Ammon's horn (tissue), 1 donor: ENCODE data around the gene RALGPS1.
"Not testable (repeated sequence)": the region's sequence is repeated elsewhere in the genome, so short reads cannot be mapped to it uniquely, and the experiment has no call there.

ENCODE experiments used
- DNase-seq: peaks from one replicate; pipeline ENCODE4 v3.0.0-alpha.2; 2016; ENCODE audit warnings: low spot score

Gene RALGPS1

DNA sequence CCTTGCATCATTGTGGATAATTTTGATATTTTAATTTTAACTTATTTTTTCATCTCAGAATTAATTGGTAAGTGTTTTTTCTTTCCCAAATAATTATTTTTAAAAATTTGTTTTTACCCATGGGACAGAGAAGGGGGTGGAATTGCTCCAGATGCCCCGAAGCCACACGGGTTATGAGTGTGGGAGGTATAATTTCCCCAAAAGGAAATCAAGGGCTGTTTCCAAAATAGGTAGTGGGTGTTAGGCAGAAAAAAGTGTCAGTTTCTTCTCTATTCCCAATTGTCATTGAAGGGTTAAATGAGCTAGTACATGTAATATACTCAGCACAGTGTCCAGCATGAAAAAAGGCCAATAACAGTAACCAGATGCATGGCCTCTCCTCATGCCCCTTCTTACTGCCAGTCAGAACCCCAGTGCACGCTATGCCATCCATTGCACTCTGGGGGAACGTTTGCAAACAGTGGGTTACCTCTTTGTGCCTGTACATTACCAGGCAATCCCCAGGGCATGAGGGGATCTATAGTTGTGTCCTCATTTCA, 244.3 kb downstream of the RALGPS1 start:
- no peak for DNase-seq

DNA sequence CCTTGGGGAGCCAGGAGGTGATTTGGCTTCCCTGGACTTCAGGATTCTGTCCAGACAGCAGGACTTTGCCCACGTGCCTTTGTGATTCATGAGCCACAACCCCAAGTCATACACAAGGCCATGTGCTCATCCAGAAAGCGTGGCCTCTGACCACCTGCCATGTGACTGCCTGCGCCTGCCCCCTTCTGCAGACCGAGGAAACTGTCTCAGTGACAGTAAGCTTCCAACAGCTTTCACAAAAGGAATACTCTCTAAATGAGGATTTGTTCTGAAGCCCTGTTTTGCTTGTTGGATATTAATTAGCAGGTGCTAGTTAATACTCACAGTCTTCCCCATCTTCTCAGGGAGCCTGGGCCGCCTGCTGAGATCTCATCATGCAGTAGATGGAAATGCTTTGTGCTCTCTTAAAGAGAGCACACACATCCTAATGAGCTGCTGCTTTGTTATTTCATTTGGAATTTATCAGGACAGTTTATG, 244.8 kb downstream of the RALGPS1 start:
- peak; percentile 87 for DNase-seq

DNA sequence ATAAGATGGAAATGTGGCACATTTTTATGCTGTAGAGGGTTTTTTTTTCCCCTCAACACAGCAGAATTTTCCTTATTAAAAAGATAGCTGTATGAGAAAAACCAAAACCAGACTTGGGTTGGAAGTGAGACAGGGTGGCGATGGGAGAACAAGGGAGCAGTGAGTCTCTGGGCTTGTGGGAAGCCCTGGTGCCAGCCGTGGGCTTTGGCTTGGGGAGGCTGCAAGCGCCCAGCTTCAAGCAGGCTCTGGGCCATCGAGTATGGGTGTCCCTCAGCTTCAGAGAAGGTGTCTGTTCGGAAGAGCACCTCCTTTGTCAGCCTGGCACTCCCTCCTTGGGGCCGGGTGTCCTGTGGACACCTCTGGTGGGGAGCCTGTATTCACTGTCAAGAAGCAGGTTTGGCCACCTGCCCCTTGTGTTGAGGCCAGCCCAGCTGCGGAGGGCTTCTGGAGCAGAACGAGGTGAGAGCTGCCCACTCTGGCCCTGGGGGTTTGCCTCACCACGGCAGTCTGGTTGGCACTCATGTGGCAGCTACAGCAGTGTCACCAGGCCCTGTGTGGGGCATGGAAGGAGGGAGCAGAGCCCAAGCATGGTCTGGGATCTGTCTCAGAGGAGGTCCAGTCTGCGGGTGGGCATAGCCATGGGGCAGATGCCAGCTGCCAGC, 245.5 kb downstream of the RALGPS1 start:
- no peak for DNase-seq

DNA sequence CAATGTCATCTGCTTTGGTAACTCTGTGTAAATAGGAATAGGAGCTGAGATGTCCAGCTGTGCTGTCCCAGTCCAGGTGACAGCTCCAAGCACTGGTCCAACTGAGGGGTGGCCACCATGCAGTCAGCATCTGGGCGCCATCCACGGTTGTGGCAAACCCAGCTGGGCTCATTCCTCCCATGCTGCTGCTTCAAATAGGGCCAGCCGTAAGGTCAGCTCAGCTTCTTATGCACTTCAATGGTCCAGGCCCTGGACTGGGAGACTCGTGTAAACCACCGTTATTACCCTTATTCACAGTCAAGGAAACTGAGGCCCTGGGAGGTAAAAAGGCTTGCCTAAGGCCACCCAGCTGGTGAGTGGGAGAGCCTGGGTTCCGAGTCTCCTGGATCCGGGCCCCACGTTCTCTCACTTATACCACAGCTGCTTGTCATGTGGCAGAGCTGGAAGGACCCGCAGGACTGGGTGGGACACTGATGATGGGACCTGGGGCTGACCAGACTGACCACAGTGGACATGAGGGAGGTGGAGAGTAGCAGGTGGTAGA, 246.6 kb downstream of the RALGPS1 start:
- DNase-seq, result no peak

DNA sequence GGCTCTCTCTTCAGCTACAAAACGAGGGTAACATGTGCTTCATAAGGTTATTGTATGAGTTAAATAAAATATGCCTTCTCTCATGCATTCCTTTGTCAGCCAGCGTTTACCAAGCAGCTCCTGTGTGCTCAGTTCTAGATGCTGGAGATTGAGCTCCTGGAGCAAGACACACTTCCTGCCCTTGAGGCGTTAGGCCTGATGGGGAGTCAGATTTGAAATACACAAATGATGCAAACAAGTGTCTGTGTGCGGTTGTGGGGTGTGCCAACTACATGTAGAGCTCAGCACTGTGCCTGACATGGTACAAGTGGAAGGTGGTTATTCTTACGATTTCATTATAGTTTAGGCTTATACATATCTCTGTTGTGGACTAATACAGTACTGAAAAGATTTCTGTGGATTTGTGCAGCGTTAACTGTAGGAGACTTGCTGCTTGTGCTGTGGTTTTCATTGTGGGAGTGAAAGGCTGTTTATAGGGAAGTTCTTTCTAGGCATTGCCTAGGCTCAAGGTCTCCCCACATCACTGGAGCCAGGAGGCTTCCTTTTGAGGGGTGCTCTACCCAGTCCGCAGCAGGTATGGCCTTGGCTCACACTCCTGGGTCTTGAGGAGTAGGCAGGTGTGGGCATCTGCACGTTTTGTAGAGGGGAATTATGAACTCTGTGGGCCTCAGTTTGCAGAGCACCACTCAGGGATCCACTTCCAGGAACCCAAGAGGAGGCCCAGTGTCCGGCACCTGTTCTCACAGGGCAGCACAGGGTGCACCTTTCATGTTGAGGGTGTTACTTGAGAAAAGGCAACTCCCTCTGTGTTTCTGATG, 247.7 kb downstream of the RALGPS1 start:
- no peak for DNase-seq

DNA sequence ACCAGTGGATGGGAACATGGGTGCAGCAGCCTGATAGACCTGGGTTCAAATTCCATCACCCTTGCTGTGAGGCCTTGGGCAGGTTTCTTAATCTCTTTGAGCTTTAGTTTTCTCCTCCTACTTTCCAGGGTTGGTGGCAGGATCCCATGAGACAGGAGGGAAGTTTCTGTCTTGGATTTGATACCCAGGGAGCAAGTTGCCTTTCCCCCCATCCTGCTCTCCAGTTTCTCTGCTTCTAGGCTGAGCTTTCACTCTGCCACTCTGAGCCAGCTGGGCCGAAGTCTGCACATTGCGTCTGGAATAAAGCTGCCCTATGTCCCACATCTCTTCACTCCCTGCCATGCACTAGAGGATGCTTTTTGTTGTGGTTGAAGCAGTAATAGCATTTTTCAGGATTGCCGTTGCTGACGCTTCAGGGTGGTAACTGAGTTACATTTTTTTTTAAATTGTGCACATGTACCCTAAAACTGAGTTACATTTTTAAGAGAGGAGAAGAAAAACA, 248.3 kb downstream of the RALGPS1 start:
- DNase-seq, result peak; percentile 71

DNA sequence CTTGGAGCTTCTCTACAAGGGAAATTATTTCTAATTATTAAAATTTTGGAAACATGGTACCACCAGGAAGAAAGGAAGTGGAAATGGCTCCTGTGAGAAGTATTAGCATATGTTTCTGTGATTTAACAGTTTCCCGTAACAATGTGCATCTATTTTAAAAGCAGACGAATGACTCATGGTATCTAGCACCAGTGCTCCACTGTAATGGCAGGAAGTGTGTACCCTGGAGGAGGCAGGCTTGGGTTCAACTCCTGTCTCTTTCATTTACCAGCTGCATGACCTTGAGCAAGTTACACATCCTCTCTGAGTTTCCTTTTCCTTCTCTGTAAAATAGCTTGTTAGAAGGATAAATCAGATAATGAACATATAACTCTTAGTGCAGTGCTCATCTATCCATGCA, 248.8 kb downstream of the RALGPS1 start:
- no peak for DNase-seq

DNA sequence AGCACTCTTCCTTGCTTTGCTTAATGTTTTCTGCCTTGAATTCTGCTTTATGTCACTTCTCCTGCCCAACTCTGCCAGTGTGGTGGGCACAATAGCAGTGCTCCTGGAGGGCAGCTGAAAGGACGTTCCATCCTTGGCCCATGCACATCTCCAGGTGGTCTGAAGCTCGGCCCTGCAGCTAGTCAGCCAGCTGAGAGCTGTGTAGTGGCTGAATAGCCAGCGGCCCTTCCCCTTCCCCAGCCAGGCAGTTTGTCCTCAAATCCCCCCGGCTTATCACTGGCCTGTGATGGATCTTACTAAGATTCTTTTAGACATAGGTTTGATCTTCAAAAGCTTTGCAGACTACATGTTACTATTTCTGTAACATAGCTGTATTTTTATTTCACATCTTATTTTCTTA, 250.5 kb downstream of the RALGPS1 start:
- DNase-seq, result no peak

DNA sequence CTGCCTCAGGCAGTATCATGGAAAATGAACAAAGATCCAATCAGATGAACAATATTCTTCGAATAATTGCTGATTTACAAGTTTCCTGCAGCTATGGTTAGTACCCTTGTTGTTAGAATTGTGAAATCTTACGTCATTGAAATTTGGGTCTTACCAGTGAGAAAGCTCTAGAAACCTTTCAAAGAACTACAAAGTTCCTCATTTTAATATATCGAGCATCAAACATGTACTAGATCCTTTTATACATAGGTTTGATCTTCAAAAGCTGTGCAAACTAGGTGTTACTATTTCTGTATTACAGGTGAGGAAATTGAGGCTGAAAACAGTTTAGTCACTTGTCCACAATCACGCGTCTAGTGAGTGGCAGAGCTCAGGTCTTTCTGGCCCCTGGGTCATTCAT, 251.5 kb downstream of the RALGPS1 start:
- DNase-seq, result no peak

DNA sequence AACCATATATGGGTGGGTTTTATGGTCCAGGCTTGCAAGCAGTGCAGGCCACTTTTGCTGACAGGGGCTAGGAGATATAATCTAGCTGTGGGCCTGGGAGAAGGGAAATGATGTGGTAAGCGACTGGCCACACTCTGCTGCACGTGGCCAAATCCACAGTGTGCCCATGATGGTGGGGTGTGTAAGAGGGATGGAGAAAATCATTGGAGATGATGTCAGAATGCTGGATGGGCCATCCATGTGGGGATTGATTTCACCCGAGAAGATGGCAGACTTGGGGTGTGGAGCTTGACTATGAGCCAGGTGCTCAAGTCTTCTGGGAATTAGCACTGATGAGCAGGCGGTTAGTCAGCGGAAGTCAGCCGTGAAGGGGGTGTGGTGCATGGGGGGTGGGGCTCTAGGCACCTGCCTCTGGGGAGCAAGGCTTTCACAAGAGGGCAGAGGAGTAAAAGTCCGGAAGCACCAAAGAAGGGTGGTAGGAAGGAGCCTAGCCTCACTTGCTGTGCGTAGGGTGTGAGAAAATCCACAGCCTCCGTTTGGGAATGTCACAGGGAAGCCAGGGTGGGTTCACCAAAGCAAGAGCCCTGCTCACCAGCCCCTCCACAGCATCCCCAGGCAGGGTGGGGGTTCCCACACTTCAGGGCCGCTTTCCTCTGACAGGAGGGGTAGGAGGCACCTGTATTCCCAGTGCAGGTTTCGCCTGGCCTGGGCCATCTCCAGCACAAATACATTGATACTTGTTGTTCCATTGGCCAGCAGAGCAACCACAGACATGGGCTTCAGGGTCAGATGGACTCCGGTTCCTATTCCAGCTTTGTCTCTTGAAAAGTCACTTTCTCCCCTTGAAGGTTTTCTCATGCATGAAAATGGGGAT, 252.3 kb downstream of the RALGPS1 start:
- no peak for DNase-seq

DNA sequence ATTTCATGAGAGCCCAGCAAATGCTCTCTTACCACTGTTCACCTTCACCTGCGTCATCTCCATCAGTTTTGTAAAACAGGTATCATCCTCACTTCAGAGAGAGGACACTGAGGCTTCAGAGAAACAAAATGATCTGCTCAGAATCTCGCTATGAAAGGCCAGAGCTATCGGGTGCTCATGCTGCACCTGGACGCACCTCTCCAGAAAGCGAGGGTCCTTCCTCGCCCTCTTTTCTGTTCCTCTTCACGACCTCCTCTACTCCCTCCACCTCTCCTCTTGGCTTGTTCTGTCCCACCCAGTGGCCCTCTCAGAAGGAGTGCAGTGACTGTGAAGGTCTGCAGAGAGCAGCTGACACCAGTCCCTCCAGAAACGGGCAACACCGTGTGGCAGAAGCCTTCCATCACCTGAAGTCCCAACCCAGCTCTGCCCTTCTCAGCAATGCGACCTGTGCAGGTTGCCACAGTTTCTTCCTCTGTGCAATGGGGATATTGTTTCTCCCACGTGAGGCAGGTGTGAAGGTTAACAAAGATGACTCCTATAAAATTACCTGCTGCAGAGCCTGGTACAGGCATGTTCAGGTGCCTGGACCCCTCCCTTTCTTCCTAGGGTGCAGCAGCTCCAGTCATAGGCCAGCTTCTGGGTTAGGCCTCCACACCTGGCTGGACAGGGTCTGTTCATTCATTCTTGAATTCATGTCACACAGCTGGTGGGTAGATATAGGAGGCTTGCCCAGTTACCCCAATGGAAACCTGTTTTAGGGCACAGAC, 253.2 kb downstream of the RALGPS1 start:
- DNase-seq, result no peak

DNA sequence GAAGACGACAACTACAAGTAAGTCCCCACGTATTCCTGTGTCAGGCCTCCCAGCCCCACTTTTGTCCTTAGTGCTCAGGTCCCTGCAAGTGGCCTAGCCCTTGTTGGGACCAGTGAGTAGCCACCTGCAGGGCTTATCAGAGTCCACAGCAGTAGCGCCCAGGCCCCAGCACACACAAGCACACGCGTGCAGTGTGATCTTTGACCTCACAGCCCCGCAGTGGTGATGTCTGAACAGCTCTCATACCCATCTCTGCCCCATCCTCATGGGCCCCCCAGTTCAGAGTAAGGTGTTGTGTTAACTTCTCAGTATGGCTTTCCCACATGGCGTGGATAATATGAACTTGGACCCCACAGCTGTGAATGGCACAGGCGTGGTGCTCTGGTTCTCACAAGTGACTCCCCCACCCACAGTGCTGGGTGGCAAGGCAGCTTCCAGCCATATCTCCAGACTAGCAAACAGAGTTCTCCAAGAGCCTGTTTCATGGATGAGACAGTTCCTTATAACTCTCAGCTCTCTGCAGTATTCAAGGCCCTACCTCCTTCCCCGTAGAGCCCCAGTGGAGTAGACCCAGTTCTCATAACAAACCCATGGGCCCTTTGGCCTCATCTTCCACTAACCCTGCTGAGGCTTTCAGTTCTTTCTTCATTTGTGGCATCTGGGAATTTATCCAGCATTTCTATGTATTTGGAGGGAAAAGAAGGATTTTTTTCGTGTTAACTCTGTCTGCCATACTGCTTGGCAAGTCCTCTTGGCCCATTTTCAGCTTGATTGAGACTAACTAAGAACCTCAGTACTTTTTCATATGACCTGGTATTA, 254.4 kb downstream of the RALGPS1 start:
- DNase-seq, result no peak

DNA sequence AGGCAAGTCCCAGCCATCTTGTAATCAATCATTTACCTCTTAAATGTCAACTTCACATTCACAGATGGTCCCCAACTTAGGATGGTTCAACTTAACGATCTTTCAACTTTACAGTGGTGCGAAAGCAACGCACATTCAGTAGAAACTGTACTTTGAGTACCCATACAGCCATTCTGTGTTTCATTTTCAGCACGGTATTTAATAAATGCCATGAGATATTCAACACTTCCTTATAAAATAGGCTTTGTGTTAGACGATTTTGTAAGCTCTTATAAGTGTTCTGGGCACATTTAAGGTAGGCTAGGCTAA, 254.9 kb downstream of the RALGPS1 start:
- DNase-seq, result no peak

DNA sequence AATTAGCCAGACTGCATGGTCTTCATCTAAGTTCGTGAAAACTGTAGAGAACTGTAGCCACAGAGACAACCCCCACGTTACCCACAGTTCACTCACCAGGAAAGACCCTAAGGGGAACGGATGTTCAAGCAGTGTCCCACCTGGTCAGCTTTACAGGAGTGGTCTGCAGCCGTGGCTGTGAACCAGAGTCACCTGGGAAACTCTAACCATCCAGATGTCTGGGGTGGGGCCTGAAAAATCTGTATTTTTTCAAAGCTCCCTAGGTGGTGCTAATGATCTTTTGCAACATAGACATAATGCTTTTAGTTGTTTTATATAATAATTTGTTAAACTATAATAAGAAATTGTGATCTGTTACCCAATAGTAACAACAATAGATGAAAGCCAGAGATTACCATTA, 255.5 kb downstream of the RALGPS1 start:
- DNase-seq, result no peak

DNA sequence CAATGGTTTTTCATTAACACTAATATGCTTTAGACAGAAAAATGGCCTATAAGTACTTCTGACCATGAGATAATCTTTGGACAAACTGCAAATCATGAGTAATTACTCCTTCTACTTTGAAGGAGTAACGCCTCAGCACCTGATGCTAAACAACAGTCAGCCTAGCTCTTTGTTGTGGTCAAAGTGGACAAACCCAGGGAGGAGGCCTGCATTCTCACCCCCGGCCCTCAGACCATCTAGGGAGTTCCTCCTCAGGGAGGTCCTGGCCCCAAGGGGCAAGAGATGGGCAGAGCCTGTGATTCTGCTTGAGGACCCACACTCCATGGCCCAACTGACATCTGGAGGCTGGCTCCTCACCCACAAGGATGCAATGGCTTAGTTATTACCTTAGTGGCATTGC, 256.1 kb downstream of the RALGPS1 start:
- DNase-seq, result no peak

DNA sequence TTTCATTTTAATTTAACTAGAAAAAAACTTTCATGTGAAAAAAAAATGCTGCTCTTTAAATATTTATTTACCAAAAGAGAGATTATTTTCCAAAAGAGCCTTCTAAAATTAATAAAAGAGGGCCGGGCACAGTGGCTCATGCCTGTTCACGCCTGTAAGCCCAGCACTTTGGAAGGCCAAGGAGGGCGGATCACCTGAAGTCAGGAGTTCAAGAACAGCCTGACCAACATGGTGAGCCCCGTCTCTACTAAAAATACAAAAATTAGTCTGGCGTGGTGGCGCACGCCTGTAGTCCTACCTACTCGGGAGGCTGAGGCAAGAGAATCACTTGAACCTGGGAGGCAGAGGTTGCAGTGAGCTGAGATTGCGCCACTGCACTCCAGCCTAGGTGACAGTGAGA, 256.8 kb downstream of the RALGPS1 start:
- not testable (repeated sequence) for DNase-seq

DNA sequence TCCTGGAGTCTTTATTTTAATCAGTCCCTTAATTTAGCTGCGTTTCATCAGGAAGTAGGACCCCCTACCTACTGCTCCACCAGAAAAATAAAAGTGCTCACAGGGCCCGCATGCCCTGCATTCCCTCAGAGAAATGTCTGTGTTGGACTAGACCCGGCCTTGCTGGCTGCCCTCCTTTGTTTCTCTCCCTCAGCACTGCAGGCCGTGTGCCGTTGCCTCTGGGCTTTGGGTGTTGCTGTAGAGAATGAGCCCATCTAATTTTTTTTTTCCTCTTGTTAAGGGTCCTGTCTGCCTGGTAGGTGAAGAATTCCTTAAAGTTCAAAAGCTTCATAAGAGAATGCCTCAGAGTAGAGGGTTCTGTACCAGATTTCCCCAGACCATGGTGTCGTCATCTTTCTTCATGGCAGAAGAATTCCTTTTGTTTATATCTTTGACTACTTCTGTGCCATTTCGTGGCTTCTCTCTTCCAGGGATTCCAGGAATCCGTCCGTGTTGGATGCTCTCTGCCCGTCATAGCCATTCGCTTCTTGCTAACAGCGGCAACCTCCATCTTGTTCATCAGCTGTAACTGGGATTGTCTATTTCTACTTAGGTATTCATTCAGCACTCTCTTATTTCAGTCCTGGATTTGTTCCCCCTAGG, 257.6 kb downstream of the RALGPS1 start:
- DNase-seq, result no peak

DNA sequence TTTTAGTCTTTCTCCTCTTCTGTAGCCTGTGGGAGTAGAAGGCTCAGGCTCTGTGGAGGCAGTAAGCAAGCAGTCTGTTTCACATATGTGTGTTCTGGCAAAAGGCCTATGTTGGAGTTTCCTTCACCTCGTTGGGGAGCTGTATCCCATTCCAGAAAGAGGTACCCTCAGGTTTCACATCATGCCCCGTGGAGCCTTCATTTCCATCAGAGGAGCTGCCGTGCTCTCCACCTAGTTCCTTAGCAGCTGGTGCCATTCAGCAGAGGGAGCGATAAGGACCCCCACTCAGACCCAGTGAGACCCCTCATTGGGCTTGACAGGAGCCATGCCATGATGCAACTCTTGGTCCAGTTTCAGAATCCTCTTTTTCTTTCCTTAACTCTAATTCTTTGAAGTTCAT, 258.5 kb downstream of the RALGPS1 start:
- no peak for DNase-seq

DNA sequence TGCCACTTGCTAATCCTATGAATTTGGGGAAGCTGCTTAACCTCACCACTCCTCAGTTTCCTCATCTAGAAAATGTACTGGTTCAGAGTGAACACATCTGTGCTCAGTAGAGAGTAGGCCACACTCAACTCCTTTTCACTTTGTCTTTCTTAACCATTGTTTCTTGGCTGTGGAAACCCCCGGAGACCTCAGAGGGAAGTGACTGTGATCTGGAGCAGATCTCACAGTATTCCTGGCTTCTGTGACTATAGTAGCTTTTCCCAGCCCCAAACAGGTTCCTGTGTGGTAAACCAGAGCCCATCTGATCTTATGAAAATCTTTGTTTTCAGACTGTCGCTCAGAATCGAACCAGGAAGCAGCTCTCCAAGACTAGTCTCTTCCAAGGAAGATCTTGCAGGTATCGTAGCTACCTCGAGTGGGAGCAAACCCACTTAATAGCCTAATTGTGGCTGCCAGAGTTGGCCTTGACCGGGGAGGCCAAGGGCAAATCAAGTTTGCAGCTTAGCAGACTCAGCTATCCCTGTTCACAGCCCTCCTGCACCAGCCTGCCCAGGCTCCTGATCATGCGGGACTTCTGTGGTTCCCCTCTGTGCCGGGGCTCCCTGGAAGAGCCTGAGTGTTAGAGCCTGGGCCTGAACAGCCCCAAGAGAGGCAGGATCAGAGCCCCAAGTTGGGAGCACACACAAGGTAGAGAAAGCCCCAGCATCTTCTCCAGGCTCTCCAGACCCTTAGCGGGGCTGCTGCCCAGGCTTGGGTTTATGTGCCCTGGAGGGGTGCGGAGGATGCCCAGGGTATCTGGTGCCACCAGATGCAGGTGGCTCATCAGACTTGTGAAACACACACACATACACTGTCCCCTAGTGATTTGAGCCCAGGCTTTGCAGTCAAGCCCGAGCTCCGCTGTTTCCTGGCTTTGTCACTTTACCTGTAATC, 260.1 kb downstream of the RALGPS1 start:
- no peak for DNase-seq
